ENCODE data around the gene ZBTB16.

DNA sequence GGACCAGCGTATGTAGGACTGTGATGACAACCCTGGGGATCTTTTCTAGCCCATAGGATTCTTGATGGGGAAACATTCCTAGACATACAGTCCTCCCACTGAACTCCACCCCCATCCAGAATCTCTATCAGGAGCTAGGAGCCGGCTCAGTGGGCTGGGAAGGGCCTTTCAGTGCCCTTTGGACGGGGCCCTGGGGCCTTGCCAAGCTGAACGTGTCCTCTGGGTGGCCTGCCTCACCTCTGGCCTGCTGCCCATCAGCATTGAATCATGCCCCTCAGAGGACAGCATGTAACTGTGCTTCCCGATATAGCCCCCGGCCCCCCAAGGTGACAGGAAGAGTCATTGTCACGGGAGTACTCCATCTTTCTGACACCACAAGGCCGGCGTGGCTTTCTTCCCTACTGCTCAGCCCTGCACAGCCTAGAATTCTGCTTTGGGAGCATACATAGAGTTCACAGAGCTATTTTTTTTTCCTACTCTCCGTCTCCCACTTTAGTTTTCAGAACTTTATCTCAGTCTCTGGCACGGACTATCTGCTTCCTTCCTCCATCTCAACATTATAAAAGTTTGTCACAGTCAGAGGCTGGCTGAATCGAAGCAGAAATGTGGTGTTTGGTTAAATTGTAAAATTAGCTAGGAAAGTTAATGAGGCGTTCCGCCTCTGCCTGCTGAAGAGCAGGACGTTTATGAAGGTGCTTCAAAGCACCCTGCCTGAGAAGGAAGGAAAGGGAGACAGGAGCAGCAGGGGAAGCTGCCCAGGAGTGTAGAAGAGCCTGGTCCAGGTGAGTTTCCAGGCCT lies 111.9 kb downstream of the ZBTB16 start:
- TF ChIP-seq, protein P1, sequence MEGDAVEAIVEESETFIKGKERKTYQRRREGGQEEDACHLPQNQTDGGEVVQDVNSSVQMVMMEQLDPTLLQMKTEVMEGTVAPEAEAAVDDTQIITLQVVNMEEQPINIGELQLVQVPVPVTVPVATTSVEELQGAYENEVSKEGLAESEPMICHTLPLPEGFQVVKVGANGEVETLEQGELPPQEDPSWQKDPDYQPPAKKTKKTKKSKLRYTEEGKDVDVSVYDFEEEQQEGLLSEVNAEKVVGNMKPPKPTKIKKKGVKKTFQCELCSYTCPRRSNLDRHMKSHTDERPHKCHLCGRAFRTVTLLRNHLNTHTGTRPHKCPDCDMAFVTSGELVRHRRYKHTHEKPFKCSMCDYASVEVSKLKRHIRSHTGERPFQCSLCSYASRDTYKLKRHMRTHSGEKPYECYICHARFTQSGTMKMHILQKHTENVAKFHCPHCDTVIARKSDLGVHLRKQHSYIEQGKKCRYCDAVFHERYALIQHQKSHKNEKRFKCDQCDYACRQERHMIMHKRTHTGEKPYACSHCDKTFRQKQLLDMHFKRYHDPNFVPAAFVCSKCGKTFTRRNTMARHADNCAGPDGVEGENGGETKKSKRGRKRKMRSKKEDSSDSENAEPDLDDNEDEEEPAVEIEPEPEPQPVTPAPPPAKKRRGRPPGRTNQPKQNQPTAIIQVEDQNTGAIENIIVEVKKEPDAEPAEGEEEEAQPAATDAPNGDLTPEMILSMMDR (IDR thresholded peaks at IDR 0.05): peak in 1 of 6 experiments; percentile 6
- TF ChIP-seq POLR2A (IDR thresholded peaks at IDR 0.05): peak; percentile 22 to 84

All from adrenal gland (tissue), 5 donors.